Epithelial cell of esophagus (primary cell): ENCODE data around the gene PLBD1.

Source experiments
- DNase-seq: peaks from one replicate; pipeline ENCODE4 v3.0.0; 2010; ENCODE audit warnings: low read depth
- H3K4me3 ChIP-seq: 2 replicates; pipeline ENCODE4 v1.5.1; 2011; ENCODE audit warnings: mild to moderate bottlenecking, low read length, control low read depth
- CTCF ChIP-seq: IDR thresholded peaks from 2 replicates; pipeline ENCODE4 v1.5.1; 2011; ENCODE audit warnings: low read depth, mild to moderate bottlenecking, low read length, control low read depth, inconsistent platforms; ENCODE audit not compliant: insufficient read depth; ENCODE audit errors: missing control alignments

The PLBD1 gene

GRCh38 chr12:14560904-14561574, 6.6 kb downstream of the PLBD1 start:
- no peak overlapping the region for H3K4me3 ChIP-seq
- no peak for TF ChIP-seq CTCF
- DNase-seq: no peak

- no peak overlapping the region for H3K4me3 ChIP-seq
- no peak for TF ChIP-seq CTCF
- DNase-seq: no peak
These were observed 9.2 kb downstream of the PLBD1 start for GRCh38 chr12:14558473-14558959.

- no peak overlapping the region for H3K4me3 ChIP-seq
- TF ChIP-seq CTCF: no peak
- DNase-seq: no peak
These were observed 9.7 kb downstream of the PLBD1 start for GRCh38 chr12:14557966-14558365.

- peak; percentile 38 for TF ChIP-seq CTCF
- peak; percentile 80 for DNase-seq
These were observed 13.2 kb downstream of the PLBD1 start for GRCh38 chr12:14554281-14555007.

GRCh38 chr12:14548609-14549008, 19.1 kb downstream of the PLBD1 start:
- H3K4me3 ChIP-seq: no peak overlapping the region
- peak; percentile 62 for DNase-seq
- TF ChIP-seq CTCF: no peak

More at GRCh38 chr12:14554281-14555007, 13.2 kb downstream of the PLBD1 start:
- no peak overlapping the region for H3K4me3 ChIP-seq

GRCh38 chr12:14547571-14547970, 20.1 kb downstream of the PLBD1 start:
- no peak for TF ChIP-seq CTCF
- H3K4me3 ChIP-seq: no peak overlapping the region
- DNase-seq: no peak
